PC-9 (cell line): ENCODE measurements around the gene COL11A2.

ENCODE experiments used
- CTCF ChIP-seq: fragments of 200-600 bp; sonication (generic); conservative IDR thresholded peaks from 2 replicates; pipeline ENCODE4 v1.6.1; 2017; ENCODE audit warnings: mixed run types, antibody characterized with exemption, mild to moderate bottlenecking, moderate library complexity
- EZH2 ChIP-seq: fragments of 200-600 bp; sonication (generic); IDR thresholded peaks from 2 replicates; pipeline ENCODE4 v1.8.0; 2017; ENCODE audit warnings: antibody characterized with exemption, low read depth

- TF ChIP-seq CTCF: no peak
- TF ChIP-seq EZH2: no peak
These were observed 723 bp downstream of the COL11A2 start for GRCh38 chr6:33191383-33192104.
